Astrocyte of the spinal cord (primary cell): ENCODE data around the gene ALOX5.

Experiments
- DNase-seq: peaks from one replicate; pipeline ENCODE4 v3.0.0; 2011; ENCODE audit warnings: low read depth, low spot score
- H3K4me3 ChIP-seq: 2 replicates; pipeline ENCODE4 v1.5.1; 2011; ENCODE audit warnings: low read depth, mild to moderate bottlenecking, low read length, moderate library complexity
- CTCF ChIP-seq: IDR thresholded peaks from 2 replicates; pipeline ENCODE4 v1.5.1; 2012; ENCODE audit warnings: low read depth, mild to moderate bottlenecking, low read length, inconsistent platforms
- in situ Hi-C: cut with HindIII; loops from 2 replicates; pipeline ENCODE4 v1.10.0; 2017; ENCODE audit warnings: low sequenced_read_pairs

The ALOX5 gene

GRCh38 chr10:45432700-45433472 lies 58.9 kb downstream of the ALOX5 start:
- DNase-seq, result no peak
- in situ Hi-C loops, result no loop called here
- TF ChIP-seq CTCF, result no peak
- no peak overlapping the region for H3K4me3 ChIP-seq

DNA sequence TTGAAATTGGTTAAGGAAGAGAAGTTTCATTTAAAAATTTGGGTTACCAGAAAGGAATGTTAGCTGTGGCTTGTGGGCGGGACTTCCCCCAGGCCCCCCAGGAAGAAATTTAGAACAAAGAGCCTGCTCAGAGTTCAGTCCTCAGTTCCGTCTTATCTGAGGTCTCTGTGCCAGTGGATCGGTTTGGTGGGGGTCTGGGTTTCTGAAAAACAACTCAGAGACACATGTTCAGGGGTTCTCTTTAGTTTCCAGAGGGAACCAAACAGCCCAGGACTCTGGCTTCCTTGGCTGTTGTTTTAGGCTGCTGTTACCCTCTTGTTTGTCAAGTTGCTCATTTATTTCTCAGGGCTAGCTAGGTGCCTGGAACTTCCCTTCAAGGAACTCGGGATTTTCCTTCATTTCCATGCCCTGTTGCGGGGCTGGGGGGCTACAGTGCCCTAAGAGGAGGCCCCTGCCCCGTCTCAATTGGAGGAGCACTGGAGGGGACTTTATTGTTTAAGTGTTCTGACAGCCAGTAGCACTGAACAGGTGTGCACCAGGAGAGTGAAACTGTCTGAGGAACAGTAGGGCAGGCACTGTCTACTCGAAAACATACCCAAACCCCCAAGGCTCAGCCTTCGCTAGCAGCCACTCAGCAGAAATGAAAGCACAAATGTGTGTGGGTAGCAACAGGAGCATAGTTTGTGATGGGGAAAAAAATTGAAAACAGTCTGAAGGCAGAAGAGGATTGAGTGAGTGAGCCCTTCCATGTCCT lies 59.9 kb downstream of the ALOX5 start:
- TF ChIP-seq CTCF, result no peak
- in situ Hi-C loops, result no loop called here
- no peak overlapping the region for H3K4me3 ChIP-seq
- DNase-seq, result no peak

- H3K4me3 ChIP-seq, result no peak overlapping the region
- in situ Hi-C loops, result no loop called here
- TF ChIP-seq CTCF, result no peak
- DNase-seq, result no peak
These were observed 63.8 kb downstream of the ALOX5 start for GRCh38 chr10:45437587-45438465.

DNA sequence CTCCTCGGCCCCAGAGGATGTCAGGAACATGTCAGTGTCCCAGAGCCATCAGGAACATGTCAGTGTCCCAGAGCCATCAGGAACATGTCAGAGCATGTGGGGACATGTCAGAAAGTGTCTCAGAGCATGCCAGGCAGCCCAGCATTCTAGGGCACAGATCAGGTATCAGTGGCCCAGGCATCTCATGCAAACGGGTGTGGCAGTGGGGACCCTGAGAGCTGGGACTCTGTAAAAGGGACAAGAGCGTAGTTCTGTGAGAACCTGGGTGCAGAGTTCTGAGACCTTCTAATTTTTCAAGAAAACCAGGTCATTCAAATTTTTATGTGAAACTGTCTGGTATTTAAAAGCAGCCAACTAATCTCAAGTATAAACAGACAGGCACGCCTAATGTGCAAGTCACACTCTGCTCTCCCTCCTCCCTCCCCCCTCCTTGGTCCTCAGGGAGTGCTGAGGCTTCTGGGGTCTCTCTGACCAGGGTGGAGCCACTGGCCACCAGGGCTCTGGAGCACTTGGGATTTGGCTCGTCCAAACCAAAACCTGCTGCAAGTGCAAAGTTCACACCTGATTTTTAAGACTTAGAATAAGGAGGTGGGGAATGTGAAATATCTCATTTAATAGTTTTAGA lies 64.6 kb downstream of the ALOX5 start:
- no peak overlapping the region for H3K4me3 ChIP-seq
- TF ChIP-seq CTCF, result no peak
- in situ Hi-C loops, result no loop called here
- no peak for DNase-seq

DNA sequence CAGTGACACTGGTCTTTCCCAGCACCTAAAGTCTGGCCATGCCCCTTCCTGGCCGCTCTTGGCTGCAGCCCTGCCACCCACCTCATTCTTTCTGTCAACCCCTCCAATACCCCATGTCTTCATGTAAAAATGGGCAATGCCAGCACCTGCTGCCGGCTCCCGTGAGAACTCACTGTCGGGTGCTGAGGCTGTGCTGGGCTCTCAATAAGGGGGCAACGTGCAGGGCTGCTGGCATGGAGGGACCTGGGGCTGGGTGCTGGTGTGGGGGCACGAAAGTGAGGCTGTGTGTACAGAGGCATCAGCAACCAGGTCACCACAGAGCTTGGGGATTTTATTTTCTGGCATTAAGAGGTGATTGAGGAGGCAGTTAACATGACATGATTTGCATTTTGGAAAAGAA lies 65.3 kb downstream of the ALOX5 start:
- in situ Hi-C loops, result no loop called here
- H3K4me3 ChIP-seq, result no peak overlapping the region
- TF ChIP-seq CTCF, result no peak
- DNase-seq, result no peak

GRCh38 chr10:45439873-45440272 lies 65.9 kb downstream of the ALOX5 start:
- in situ Hi-C loops, result no loop called here
- no peak overlapping the region for H3K4me3 ChIP-seq
- DNase-seq, result no peak
- TF ChIP-seq CTCF, result no peak
